Measurements from ENCODE around the gene LGALSL.

Gene LGALSL

DNA sequence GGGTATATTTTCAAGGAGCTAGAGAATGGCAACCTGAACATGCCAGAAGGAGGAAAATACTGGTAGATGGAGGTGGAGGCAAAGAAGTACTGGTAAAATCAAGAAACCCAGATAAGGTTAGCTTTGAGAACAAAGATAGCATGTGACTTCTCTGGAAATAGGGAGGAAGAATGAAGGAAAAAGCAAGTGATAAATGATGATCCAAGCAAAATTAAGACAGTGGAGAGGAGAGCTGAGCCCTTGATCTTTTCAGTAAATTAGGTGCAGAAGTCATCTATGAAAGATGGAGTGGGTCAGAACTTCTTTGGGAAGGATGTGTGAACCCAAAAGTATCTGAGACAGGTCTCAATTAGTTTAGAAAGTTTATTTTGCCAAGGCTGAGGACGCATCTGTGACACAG lies 44.5 kb downstream of the LGALSL start:
- no peak for DNase-seq (ENCODE audit: low read depth)

DNA sequence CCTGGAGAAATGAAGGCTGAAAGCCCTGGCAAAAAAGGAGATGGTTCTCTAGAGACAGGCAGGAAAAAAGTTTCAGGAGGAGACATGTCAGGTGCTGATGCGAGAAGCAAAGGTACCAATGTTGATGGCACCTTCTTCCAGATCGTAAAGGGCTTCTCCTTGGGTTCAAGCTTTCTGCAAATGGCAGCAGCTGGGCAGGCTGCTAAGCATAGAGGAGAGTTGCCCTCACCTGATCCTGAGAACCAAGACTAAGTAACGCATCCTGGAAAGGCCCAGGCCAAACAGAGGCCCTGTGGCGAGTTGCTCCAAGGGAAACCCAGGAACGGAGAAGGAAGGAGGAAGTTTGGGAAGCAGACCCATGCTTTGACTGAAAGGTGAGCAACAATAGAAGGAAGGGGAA lies 46.6 kb downstream of the LGALSL start:
- DNase-seq (ENCODE audit: low read depth): no peak

DNA sequence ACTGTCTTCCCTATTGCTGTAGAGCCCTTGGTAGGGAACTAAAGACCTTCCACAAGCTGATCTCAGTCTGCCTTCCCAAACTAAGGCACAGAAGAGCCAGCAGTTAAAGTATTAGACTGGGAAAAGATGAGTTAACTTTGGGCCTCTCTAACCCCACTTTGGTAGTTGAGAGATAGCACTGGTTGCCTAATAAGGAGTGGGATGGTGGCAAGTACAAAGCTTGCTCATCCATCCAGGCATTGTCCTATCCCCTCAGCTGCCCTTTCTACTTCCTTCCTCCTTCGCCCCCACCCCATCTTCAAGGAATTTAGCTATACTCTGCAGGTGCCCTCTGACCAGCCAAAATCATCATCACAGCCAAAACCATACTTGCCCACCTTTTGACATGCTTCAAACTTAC lies 48.0 kb downstream of the LGALSL start:
- no peak for DNase-seq (ENCODE audit: low read depth)

DNA sequence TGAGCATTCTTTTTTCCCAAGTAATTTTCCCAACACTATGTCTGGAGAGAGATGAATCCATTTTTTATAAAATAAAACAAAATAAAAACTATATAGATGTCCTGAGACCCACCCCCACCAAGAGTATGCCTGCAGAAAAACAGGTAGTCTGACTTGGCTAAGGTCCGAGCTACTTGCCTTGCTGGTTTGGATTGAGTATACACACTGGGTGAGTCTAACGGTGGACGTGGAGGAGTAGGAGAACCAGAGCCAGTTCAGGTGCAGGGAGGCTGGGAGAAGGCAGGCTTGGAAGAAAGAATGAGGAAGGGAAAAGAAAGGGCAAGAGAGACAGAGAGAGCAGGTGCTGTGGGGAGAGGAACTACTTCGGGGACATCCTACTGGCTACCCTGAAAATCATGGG lies 48.9 kb downstream of the LGALSL start:
- no peak for DNase-seq (ENCODE audit: low read depth)

DNA sequence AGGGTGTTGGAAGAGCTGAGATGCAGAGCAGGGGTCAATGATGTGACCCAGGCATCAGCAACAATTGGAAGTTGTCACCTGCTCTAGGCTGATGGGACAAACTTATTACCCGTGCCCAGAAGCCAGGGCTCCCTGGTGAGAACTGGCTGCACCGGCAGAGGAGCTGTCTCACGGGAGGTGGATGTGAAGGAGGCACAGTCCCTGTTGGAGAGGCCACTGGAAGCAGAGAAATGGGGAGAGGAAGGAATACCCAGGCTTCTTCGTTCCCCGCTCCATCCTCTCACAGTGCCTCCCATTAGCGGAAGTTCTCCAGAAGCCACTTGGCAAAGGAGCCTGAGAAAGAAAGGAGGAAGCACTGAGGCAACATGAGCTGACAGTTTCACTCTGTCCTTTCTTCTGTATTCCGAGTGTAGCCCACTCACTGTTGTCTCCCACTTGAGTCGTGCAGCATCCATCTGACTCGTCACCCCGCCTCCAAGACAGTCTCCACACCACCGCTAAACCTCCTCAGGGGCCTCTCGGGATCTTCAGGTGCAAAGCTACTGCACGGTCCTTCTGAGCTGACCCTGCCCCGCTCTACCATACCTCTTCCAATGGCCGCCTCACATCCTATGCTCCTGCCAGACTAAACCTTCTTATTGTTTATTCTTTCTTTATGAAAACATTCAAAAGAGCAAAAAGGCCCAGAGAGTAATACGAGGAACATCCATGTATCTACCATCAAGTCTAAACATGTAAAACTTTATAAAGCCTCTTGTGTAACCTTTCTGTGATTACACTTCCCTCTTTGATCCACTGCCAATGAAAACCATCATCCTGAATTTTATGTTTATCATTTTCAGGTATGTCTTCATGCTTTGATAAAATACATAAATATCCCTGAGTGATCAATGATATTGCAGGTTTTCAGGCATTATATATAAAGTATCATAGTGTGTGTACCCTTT lies 51.1 kb downstream of the LGALSL start:
- no peak for DNase-seq (ENCODE audit: low read depth)

DNA sequence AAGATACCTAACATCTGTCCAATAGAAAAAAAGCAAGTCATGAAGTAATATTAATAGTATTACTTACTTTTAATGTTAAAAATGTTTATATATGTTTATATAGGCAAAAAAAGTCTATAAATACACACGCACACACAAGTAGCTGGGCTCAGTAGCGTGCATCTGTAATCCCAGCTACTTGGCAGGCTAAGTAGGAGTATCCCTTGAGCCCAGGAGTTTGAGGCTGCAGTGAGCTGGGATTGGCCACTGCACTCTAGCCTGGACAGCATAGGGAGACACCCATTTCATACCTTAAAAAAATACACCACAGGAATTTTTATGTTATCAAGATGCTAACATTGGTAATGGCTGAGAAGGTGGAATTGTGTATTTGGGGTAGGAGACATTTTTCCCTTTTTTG lies 52.7 kb downstream of the LGALSL start:
- DNase-seq (ENCODE audit: low read depth): no peak
